HG03196 (cell line): ENCODE measurements around the gene PSMC1.

ENCODE experiments used
- ATAC-seq: cut with Tn5 transposase; IDR thresholded peaks from one replicate; pipeline ENCODE4 v1.9.1; 2021; ENCODE audit not compliant: unreplicated experiment

The PSMC1 gene

GRCh38 chr14:90301122-90301521 lies 44.8 kb downstream of the PSMC1 start:
- ATAC-seq, result no peak

DNA sequence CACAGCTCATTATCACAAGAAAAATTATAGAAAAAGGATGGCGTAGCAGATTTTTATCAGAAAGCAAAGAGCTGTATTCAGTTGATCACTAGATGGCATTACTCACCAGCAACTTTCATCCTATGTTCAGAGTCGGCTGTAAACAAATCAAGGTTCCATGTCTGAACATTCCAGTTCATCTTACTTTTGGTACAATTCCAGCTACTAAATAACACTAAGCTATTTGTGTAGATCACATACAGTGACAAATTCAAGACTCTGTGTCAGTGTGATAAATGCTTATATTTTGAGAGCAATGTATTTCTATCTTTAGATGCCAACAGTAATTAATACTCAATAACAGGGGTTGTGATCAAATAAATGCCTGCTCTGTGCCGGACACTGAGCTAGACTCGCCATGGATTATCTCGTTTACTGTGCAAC lies 45.3 kb downstream of the PSMC1 start:
- no peak for ATAC-seq

GRCh38 chr14:90302529-90303303 lies 46.4 kb downstream of the PSMC1 start:
- no peak for ATAC-seq

GRCh38 chr14:90303473-90303872 lies 47.1 kb downstream of the PSMC1 start:
- ATAC-seq, result no peak

GRCh38 chr14:90304502-90304901 lies 48.1 kb downstream of the PSMC1 start:
- ATAC-seq, result no peak

- no peak for ATAC-seq
Observed at GRCh38 chr14:90305176-90305601, 48.8 kb downstream of the PSMC1 start.

GRCh38 chr14:90308561-90308960 lies 52.2 kb downstream of the PSMC1 start:
- no peak for ATAC-seq

DNA sequence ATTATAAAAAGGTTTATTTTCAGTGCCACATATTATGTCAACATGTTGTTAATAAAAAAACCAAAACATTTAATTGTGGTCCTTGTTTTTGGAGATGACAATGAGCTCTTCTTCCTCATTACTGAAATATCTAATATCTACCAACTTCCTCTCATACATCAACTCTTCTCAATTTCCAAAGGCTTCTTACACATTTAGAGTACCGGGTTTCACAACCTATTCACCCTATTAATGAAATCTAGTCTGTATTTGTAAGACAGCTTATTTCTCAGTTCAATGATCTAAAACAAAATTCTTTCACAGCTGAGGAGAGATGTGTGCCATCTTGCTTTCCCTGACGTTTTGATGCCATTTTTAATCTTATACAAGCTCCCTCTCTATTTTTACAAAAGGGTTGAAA lies 60.9 kb downstream of the PSMC1 start:
- ATAC-seq, result no peak

DNA sequence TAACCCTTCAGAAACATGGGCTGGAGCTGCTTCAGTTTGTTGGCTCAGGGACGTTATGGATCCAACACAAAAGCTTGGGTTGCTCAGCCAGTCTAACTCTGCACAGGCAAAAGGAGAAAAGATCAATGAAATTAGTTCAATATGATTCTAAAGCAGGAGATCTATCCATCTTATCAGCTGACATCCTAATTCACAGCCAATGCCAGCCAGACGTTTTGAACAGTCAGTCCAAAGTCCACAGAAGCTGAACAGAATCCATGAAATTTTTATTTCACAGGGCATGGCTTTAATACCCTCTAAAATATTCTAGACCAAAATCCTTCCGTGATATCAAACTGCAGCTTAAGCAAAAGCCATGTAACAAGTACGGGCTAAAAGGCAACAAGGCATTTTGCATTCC lies 61.7 kb downstream of the PSMC1 start:
- ATAC-seq, result no peak

GRCh38 chr14:90319173-90319572 lies 62.8 kb downstream of the PSMC1 start:
- no peak for ATAC-seq

GRCh38 chr14:90319634-90320541 lies 63.5 kb downstream of the PSMC1 start:
- ATAC-seq, result no peak

- ATAC-seq, result no peak
Observed at GRCh38 chr14:90321891-90322290, 65.5 kb downstream of the PSMC1 start.
